ENCODE results near the gene HPSE2.

- TF ChIP-seq RAD21 (IDR thresholded peaks at IDR 0.05) (no peak), CTCF (IDR thresholded peaks at IDR 0.05; ENCODE audit: low read depth, low read length, missing input control) (no peak), JUND (IDR thresholded peaks at IDR 0.05) (no peak), ATF3 (IDR thresholded peaks at IDR 0.05) (no peak), SP1 (IDR thresholded peaks at IDR 0.05) (no peak), EGR1 (IDR thresholded peaks at IDR 0.05; ENCODE audit: low read depth in 2 of 2) (no peak), TAF1 (conservative IDR thresholded peaks at IDR 0.05) (no peak), YY1 (IDR thresholded peaks at IDR 0.05) (no peak), REST (IDR thresholded peaks at IDR 0.05) (no peak), RXRA (IDR thresholded peaks at IDR 0.05) (no peak), MAX (IDR thresholded peaks at IDR 0.05) (no peak), ZBTB33 (IDR thresholded peaks at IDR 0.05) (no peak)
Measured at GRCh38 chr10:98536551-98536950, 699.1 kb downstream of the HPSE2 start.
